ENCODE results near the gene SAP30L.

Gene SAP30L

DNA sequence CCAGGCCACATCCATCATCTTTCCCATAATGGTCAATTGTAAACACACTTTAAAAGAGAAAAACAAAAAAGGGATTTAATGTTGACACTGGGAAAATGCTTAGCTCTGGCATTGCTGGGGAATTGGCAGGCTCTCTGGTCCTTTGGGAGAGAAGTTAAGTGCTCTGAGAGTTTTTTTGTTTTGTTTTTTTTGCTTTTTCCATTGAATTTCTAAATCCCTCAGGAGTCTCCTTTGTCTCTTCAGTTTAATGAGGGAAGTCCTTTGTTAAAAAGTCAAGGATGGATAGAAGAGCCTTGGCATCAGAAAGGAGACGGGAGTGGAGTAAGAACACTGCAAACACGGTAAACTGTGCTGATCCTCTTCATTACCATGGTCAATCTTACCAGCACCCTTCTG, 39.3 kb downstream of the SAP30L start:
- ChIA-PET CTCF (interaction anchor here (1.3 to 2.2 kb wide), 3 partner anchors 8 to 35 kb away, joined by 3 to 8 read pairs (median 6); no protein-coding TSS in a partner anchor), POLR2A (no interaction called here)
- no peak overlapping the region for H3K4me3 ChIP-seq (ENCODE audit: low read depth, low read length)
- TF ChIP-seq, protein P1, sequence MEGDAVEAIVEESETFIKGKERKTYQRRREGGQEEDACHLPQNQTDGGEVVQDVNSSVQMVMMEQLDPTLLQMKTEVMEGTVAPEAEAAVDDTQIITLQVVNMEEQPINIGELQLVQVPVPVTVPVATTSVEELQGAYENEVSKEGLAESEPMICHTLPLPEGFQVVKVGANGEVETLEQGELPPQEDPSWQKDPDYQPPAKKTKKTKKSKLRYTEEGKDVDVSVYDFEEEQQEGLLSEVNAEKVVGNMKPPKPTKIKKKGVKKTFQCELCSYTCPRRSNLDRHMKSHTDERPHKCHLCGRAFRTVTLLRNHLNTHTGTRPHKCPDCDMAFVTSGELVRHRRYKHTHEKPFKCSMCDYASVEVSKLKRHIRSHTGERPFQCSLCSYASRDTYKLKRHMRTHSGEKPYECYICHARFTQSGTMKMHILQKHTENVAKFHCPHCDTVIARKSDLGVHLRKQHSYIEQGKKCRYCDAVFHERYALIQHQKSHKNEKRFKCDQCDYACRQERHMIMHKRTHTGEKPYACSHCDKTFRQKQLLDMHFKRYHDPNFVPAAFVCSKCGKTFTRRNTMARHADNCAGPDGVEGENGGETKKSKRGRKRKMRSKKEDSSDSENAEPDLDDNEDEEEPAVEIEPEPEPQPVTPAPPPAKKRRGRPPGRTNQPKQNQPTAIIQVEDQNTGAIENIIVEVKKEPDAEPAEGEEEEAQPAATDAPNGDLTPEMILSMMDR (IDR thresholded peaks at IDR 0.05; ENCODE audit: insufficient read depth, low read length, missing control alignments) = no peak
- no peak for DNase-seq (ENCODE audit: low read depth, low spot score)

DNA sequence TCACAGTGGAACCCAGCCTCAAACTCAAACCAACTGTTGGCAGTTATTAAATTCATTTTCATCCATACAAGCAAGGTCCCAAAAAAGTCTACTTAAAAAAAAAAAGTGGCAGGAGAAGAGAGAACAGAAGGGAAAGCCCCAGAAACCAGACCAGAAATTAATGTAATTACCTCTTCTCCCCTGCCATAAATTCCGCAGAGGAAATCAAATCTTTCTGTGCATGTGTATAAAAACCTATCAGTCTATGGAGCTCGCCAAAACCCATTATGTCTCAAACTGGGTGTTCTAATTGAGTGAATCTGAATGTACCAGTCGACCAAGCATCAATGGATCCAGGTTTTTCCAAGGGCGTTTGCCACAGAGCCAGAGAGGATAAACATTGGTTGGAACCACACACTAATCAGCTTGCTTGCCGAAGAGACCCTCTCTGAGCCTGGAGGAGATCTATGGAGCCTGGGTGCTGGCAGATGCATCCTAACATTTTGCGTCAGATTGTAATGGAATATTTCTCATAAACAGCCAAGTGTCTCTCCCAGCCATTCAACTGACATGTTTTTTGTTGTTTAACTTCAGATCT, 40.1 kb downstream of the SAP30L start:
- TF ChIP-seq, protein P1 (IDR thresholded peaks at IDR 0.05; ENCODE audit: insufficient read depth, low read length, missing control alignments) = no peak
- ChIA-PET POLR2A (no interaction called here), CTCF (interaction anchor here (2.1 to 2.2 kb wide), 2 partner anchors 19 to 35 kb away, joined by 6 to 8 read pairs; no protein-coding TSS in a partner anchor)
- H3K4me3 ChIP-seq (ENCODE audit: low read depth, low read length) = no peak overlapping the region
- no peak for DNase-seq (ENCODE audit: low read depth, low spot score)

DNA sequence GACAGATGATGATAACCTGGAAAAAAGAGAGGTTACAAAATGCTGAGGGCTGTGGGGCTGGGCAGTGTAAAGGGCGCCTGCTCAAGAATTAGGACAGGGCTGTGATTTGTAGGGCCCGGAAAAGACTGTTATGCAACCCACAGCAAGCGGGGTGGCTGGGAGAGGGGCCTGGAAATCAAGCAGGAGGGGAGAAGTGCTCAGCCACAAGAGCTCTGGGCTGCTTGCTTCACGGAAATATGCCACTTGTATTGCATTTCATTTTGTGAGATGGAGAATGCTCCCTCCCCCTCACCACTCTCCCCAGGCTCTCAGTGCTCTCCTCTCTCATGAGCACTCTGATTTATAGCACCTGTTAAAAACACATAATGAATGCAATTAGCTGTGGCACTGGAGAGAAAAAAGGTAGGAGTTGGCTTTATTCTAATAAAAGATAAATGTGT, 40.6 kb downstream of the SAP30L start:
- ChIA-PET POLR2A (no interaction called here), CTCF (interaction anchor here (1.1 kb wide), 1 partner anchor 18 kb away, joined by 3 read pairs; no protein-coding TSS in a partner anchor)
- TF ChIP-seq, protein P1 (IDR thresholded peaks at IDR 0.05; ENCODE audit: insufficient read depth, low read length, missing control alignments) = no peak
- no peak for DNase-seq (ENCODE audit: low read depth, low spot score)
- no peak overlapping the region for H3K4me3 ChIP-seq (ENCODE audit: low read depth, low read length)

DNA sequence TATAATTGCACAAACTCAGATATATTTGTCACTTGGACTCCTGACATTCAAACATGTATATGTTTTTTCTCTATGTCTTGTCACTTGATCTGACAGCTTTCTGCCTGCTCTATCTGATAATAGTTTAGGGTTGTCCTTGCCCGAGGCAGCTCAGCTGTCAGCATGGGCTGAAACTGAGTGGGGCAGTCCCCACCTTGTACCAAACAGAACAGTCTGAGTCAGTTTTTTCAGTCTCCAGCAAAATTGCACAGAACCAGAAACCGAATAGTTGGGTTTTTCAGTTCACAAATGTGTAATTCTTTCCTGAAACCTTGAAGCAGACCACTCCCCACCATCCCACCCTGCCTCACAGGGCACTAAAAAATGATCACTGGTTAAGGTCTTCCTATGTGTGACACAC, 41.7 kb downstream of the SAP30L start:
- H3K4me3 ChIP-seq (ENCODE audit: low read depth, low read length) = no peak overlapping the region
- POLR2A ChIA-PET = no interaction called here
- DNase-seq (ENCODE audit: low read depth, low spot score) = no peak
- TF ChIP-seq, protein P1 (IDR thresholded peaks at IDR 0.05; ENCODE audit: insufficient read depth, low read length, missing control alignments) = no peak
- CTCF ChIA-PET = interaction anchor here (1.1 kb wide), 1 partner anchor 19 kb away, joined by 3 read pairs; no protein-coding TSS in a partner anchor

DNA sequence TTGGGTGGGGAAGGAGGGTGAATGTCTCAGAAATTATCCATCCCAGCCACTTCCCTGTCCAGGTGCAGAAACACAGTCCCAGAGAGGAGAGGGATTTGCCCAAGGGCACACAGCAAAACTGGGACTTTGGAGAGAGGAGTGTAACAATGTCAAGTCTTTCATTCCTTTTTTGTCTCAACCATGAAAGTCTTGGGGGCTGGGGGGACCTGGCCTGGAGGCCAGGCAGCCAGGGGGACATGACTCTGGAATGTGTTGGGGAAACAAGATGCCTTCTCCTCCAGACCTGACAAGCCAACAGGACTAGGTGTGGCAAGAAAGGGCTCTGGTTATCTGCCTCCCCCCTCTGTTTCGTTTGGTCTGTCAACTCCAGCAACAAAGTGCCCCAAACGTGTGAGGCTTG, 46.1 kb downstream of the SAP30L start:
- no peak overlapping the region for H3K4me3 ChIP-seq (ENCODE audit: low read depth, low read length)
- ChIA-PET POLR2A (no interaction called here), CTCF (no interaction called here)
- TF ChIP-seq, protein P1 (IDR thresholded peaks at IDR 0.05; ENCODE audit: insufficient read depth, low read length, missing control alignments) = no peak
- DNase-seq (ENCODE audit: low read depth, low spot score) = no peak

DNA sequence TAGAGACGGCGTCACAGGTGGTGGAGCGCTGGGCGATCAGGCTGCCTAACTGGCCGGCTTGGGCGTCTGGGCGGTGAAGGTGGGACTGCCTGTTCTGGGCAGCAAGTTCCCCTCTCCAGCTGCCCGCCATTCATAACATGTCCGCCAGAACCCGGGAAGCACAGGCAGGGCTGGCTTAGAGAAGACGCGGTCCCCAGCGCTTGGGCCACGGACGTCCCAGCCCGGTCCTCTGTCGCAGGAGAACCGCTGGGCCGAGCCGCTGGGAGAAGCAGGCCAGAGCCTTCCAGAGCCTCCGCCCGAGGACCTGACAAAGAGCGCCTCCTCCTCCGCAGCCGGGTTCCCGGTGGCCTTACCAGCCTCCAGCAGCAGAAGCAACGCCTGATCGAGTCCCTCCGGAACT, 47.5 kb downstream of the SAP30L start:
- POLR2A ChIA-PET = no interaction called here
- CTCF ChIA-PET = interaction anchor here (1.3 to 2.1 kb wide), 3 partner anchors 8 to 28 kb away, joined by 3 to 8 read pairs (median 3); no protein-coding TSS in a partner anchor

More for the DNA sequence above, 47.5 kb downstream of the SAP30L start:
- no peak overlapping the region for H3K4me3 ChIP-seq (ENCODE audit: low read depth, low read length)
- TF ChIP-seq, protein P1 (IDR thresholded peaks at IDR 0.05; ENCODE audit: insufficient read depth, low read length, missing control alignments) = no peak
- no peak for DNase-seq (ENCODE audit: low read depth, low spot score)

Data from AG04449 (cell line).